ENCODE results near the gene EXOSC10.

- TF ChIP-seq EP300 (IDR thresholded peaks at IDR 0.05; ENCODE audit: borderline replicate concordance in 1 of 2, low read depth in 1 of 2, low read length in 1 of 2) (no peak), RCOR1 (IDR thresholded peaks at IDR 0.05; ENCODE audit: low read length) (no peak), CTCF (IDR thresholded peaks at IDR 0.05) (no peak), ZBTB33 (IDR thresholded peaks at IDR 0.05; ENCODE audit: borderline replicate concordance, low read depth) (no peak), RFX5 (IDR thresholded peaks at IDR 0.05; ENCODE audit: low read length) (no peak), SMC3 (IDR thresholded peaks at IDR 0.05; ENCODE audit: low read depth, low read length) (no peak), REST (IDR thresholded peaks at IDR 0.05; ENCODE audit: low read depth, low read length) (no peak)
These were observed 5.9 kb upstream of the EXOSC10 start for GRCh38 chr1:11105586-11105985.
